GM12891 (cell line): Measurements from ENCODE around the gene XRCC3.

Experiments
- DNase-seq: peaks from one replicate; pipeline ENCODE4 v3.0.0; 2011; ENCODE audit warnings: low spot score; ENCODE audit not compliant: insufficient read length
- FAIRE-seq: peaks from 2 replicates; lab custom pipeline; 2011; peaks lifted over from hg19 to GRCh38; lab: Jason Lieb, UNC
- PAX5 ChIP-seq: IDR thresholded peaks from 2 replicates; pipeline ENCODE4 v1.6.1; 2011; ENCODE audit warnings: low read length, moderate library complexity, mild to moderate bottlenecking; ENCODE audit not compliant: insufficient read depth, severe bottlenecking
- POLR2A ChIP-seq: IDR thresholded peaks from 2 replicates; pipeline ENCODE4 v1.6.1; 2011; ENCODE audit warnings: low read depth, low read length, control low read depth
- POLR2AphosphoS5 ChIP-seq: IDR thresholded peaks from 2 replicates; pipeline ENCODE4 v1.6.1; 2011; ENCODE audit warnings: low read depth, low read length, control low read depth
- POU2F2 ChIP-seq: IDR thresholded peaks from 2 replicates; pipeline ENCODE4 v1.6.1; 2011; ENCODE audit warnings: low read depth, mild to moderate bottlenecking, control low read depth, low read length, moderate library complexity
- SPI1 ChIP-seq: IDR thresholded peaks from 2 replicates; pipeline ENCODE4 v1.6.1; 2011; ENCODE audit warnings: low read depth, low read length, control low read depth
- TAF1 ChIP-seq: IDR thresholded peaks from 2 replicates; pipeline ENCODE4 v1.6.1; 2011; ENCODE audit warnings: low read depth, low read length, control low read depth

Gene XRCC3

DNA sequence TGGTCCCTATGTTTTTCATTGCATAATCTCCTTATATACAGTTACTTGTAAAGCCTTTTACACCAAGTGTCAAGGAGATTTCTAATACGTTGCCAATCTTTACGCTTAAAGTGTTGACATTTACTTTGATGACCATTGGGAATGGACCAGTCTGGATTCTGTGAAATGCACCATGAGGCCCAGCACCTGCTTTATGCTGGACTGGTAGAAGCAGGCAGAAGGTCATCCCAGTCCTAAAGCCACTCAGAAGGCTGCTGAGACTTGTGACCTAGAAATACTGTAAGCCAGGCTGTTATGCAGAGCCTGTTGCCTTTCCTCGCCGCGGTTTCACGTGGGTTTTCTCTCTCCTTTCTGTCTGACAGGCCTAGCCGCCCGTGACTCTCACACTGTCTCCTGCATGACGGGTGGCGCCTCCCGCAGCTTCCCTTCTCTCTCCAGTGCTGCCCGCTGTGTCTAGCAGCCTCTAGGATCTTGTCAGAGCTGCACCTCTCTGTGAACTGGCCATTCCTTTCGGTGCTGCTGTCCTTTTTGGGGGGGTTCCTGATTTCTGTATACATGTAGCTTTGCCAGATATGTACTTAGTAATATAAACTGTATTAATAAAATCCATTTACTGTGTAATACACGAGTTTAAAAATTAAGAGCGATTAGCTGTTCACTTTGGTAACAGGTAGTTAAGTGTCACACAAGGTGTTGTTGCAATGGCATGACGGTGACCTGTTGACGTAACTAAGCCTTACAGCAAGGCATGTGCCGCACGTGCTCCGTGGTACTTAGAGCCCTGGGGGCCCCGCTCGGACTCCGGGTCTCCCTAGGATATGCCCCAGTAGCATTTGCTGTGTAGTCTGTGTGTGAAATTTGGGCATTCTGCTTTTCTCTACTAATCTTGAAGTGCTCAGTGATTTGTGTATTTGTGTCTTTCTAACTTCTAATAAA lies 29.7 kb downstream of the XRCC3 start:
- FAIRE-seq (no peak), DNase-seq (no peak)
- TF ChIP-seq TAF1 (no peak), POLR2AphosphoS5 (no peak), POLR2A (no peak), SPI1 (no peak), POU2F2 (no peak), PAX5 (no peak)

- DNase-seq = no peak
- no peak for TF ChIP-seq SPI1
- no peak for TF ChIP-seq TAF1
- TF ChIP-seq POU2F2 = no peak
- no peak for TF ChIP-seq POLR2AphosphoS5
- TF ChIP-seq POLR2A = no peak
- TF ChIP-seq PAX5 = no peak
- no peak for FAIRE-seq
These were observed 30.4 kb downstream of the XRCC3 start for GRCh38 chr14:103684871-103685270.

GRCh38 chr14:103684471-103684870 lies 30.8 kb downstream of the XRCC3 start:
- FAIRE-seq (no peak), DNase-seq (no peak)
- no peak for TF ChIP-seq PAX5
- no peak for TF ChIP-seq TAF1
- TF ChIP-seq POU2F2 = no peak
- TF ChIP-seq POLR2A = no peak
- TF ChIP-seq SPI1 = no peak
- no peak for TF ChIP-seq POLR2AphosphoS5

- TF ChIP-seq POU2F2 (no peak), PAX5 (no peak), TAF1 (no peak), POLR2AphosphoS5 (no peak), SPI1 (no peak), POLR2A (no peak)
- DNase-seq = no peak
- FAIRE-seq = no peak
These were observed 32.1 kb downstream of the XRCC3 start for GRCh38 chr14:103683139-103683538.

DNA sequence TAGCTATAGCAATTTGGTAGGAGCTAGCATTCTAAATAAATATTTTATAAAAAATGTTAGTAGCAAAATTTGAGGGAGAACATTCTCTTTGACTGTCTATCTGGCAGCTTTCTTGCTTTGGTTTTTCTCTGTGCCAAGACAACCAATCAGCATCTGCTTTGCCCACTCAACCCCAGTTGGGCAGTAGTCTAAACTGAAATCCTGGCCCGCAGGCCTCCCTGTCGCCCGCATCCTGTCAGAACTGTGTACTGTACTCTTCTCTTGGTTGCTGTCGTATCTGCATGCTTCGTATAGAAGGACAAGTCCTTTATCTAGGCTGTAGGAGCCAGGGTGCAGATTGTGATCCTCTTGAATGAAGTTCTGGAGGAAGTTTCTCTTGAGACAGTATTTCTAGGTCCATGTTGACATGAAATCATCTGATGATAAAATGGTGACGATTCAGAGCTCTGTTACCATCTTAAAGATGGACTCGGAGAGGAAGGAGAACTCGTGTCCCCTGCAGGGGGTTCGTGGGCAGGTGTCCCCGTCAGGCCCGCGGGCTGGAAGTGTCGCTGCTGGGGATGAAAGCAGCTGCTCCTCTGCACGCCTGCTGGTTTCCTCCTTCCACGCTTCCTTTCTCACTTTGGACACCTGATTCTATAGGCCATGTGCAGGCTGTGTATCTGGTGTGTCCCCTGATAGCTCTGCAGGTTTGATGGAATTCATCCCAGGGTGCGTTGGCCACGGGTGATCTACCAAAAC lies 34.6 kb downstream of the XRCC3 start:
- no peak for TF ChIP-seq POLR2AphosphoS5
- TF ChIP-seq SPI1 = no peak
- no peak for TF ChIP-seq TAF1
- no peak for TF ChIP-seq POLR2A
- TF ChIP-seq PAX5 = no peak
- no peak for TF ChIP-seq POU2F2
- no peak for DNase-seq
- FAIRE-seq = no peak

DNA sequence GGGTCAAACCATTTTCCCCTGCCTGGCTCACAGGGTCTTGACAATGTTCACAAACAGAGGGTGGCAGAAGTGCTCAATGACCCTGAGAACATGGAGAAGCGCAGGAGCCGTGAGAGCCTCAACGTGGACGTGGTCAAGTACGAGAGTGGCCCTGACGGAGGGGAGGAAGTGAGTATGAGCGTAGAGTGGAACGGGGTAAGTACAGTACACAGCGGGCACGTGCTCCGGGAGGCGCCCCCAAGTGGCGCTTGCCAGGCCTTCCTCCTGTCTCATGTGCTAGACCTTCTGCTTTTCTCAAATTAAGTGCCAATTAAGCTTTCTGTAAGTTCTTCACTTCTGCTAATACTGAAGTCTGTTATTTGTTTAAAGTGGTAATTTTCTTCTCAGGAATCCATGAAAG lies 35.9 kb downstream of the XRCC3 start:
- no peak for TF ChIP-seq POLR2A
- TF ChIP-seq SPI1 = peak; percentile 92
- TF ChIP-seq POLR2AphosphoS5 = no peak
- TF ChIP-seq POU2F2 = 0 out of 2 replicates have a peak, but pooled peaks have one; percentile 20
- no peak for DNase-seq
- FAIRE-seq = peak; percentile 94

DNA sequence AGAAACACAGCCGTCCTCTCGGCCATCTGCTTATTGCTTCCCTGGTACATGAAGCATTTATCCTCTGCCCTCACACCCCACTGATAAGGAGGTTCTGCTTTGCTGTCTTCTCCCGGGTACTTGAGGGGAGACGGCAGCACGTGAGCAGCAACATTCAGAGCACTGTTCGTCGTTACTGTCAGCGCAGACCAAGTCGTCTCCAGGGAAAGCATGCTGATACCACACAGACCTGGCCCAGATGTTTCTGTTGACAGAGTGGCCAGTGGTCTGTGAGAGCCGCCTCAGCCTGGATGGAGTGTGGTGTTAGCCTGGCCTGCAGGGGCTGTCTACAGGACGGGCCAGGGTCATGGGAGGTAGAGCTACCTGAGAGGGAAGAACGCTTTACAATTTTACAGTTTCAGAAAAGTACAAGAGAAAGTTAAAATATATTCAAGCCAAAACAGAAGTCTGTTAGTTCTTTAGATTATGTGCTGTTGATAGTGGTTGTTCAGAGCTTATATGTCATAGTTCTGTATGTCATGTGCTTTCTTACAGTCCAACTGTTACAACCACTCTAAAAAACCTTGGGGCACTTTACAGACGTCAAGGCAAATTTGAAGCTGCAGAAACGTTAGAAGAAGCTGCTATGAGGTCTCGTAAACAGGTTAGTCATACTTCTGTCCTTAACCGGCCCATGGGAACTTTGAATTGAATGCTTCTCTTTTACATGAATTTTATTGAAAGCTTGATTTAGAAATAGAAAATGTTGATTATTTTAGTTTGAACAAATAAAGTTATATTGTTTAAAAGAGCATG lies 38.2 kb downstream of the XRCC3 start:
- TF ChIP-seq PAX5 (no peak), POU2F2 (no peak), SPI1 (no peak), POLR2AphosphoS5 (no peak), POLR2A (no peak), TAF1 (no peak)
- DNase-seq = no peak
- no peak for FAIRE-seq

GRCh38 chr14:103675957-103676356 lies 39.3 kb downstream of the XRCC3 start:
- TF ChIP-seq TAF1 = no peak
- no peak for TF ChIP-seq POLR2AphosphoS5
- TF ChIP-seq SPI1 = no peak
- no peak for TF ChIP-seq POLR2A
- TF ChIP-seq POU2F2 = no peak
- TF ChIP-seq PAX5 = no peak
- DNase-seq = no peak
- no peak for FAIRE-seq

- DNase-seq (no peak), FAIRE-seq (no peak)
- TF ChIP-seq POU2F2 (no peak), SPI1 (no peak), TAF1 (no peak), PAX5 (no peak), POLR2A (no peak), POLR2AphosphoS5 (no peak)
These were observed 43.3 kb downstream of the XRCC3 start for GRCh38 chr14:103671911-103672310.

DNA sequence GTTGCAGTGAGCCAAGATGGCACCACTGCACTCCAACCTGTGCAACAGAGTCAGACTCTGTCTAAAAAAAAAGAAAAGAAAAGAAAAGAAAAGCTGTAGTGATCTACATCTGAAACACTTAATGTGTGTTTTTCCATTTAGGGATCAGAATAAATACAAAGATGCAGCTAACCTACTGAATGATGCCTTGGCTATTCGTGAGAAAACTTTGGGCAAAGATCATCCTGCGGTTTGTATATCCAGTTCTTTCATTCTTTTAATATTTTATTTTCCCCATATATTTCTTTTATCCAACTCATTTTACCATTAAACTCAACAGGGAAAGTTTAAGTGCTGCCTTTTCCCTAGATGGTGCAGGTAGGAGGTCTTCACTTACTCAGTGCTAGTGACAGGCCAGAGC lies 45.9 kb downstream of the XRCC3 start:
- no peak for DNase-seq
- no peak for FAIRE-seq
- TF ChIP-seq TAF1 (no peak), PAX5 (no peak), POLR2A (no peak), SPI1 (no peak), POU2F2 (no peak), POLR2AphosphoS5 (no peak)
